CD4-positive, alpha-beta T cell (primary cell): ENCODE measurements around the gene TRPM1. TPM values are rescaled to one million over a fixed set of nuclear protein-coding genes. Genes with fewer than 3 reads are reported as not detected.

ENCODE experiments used
- ATAC-seq: fragments of 200-7000 bp; cut with Tn5 transposase; one replicate; pipeline ENCODE4 v1.10.0; 2022; ENCODE audit warnings: mild to moderate bottlenecking; ENCODE audit not compliant: poor library complexity
- CTCF ChIA-PET: fragments of 350-600 bp; sonication (Branson Sonifier 250); formaldehyde crosslinking; loops from one replicate; lab custom pipeline; 2021; ENCODE audit warnings: antibody characterized with exemption, inconsistent platforms; lab: Charles Lee
- POLR2A ChIA-PET: fragments of 350-600 bp; sonication (Branson Sonifier 250); formaldehyde crosslinking; loops from one replicate; lab custom pipeline; 2021; ENCODE audit warnings: antibody characterized with exemption, inconsistent platforms; lab: Charles Lee
- DNase-seq, 14 experiments: peaks; one replicate each; pipeline ENCODE4 v3.0.0-alpha.2; 2013 to 2020; ENCODE audit warnings: mixed read lengths in 2 of 14
- H3K27ac ChIP-seq, 2 donors: one replicate each; pipeline versions ENCODE4 v1.5.1 to v1.7.0; 2013; ENCODE audit warnings: low read length in 2 of 2, low read depth in 1 of 2, mild to moderate bottlenecking in 1 of 2
- H3K27me3 ChIP-seq, 2 experiments: 1 replicate in 1 of 2; 2 replicates in 1 of 2; pipeline versions ENCODE4 v1.6.1 to v1.7.0; 2013; ENCODE audit warnings: low read length in 2 of 2, control low read depth in 1 of 2, mild to moderate bottlenecking in 1 of 2, moderate library complexity in 1 of 2; ENCODE audit not compliant: insufficient read depth in 2 of 2, control insufficient read depth in 1 of 2
- H3K36me3 ChIP-seq: one replicate; pipeline ENCODE4 v1.6.1; 2013; ENCODE audit warnings: low read length, control low read depth; ENCODE audit not compliant: insufficient read depth
- H3K4me1 ChIP-seq: one replicate; pipeline ENCODE4 v1.6.1; 2013; ENCODE audit warnings: low read length, control low read depth; ENCODE audit not compliant: insufficient read depth
- H3K4me3 ChIP-seq: one replicate; pipeline ENCODE4 v1.5.1; 2013; ENCODE audit warnings: mild to moderate bottlenecking, low read length, moderate library complexity
- H3K9me3 ChIP-seq, 2 experiments: 1 replicate in 1 of 2; 2 replicates in 1 of 2; pipeline versions ENCODE4 v1.6.1 to v1.7.0; 2013; ENCODE audit warnings: low read length in 2 of 2, mild to moderate bottlenecking in 2 of 2, control low read depth in 1 of 2, moderate library complexity in 1 of 2; ENCODE audit not compliant: control insufficient read depth in 1 of 2, insufficient read depth in 1 of 2
- H3K27ac Mint-ChIP-seq: one replicate; pipeline ENCODE4 v1.8.0; 2020; ENCODE audit warnings: mixed read lengths
- H3K27me3 Mint-ChIP-seq: one replicate; pipeline ENCODE4 v1.8.0; 2021; ENCODE audit warnings: mixed read lengths
- H3K36me3 Mint-ChIP-seq: one replicate; pipeline ENCODE4 v1.8.0; 2021; ENCODE audit warnings: low read depth, mixed read lengths
- H3K4me1 Mint-ChIP-seq: one replicate; pipeline ENCODE4 v1.8.0; 2021; ENCODE audit warnings: low read depth, mixed read lengths
- H3K4me3 Mint-ChIP-seq: one replicate; pipeline ENCODE4 v1.8.0; 2020; ENCODE audit warnings: mild to moderate bottlenecking, mixed read lengths
- H3K9me3 Mint-ChIP-seq: one replicate; pipeline ENCODE4 v1.8.0; 2020; ENCODE audit warnings: mixed read lengths
- CTCF ChIP-seq: fragments of 200-600 bp; IDR thresholded peaks from one replicate; pipeline ENCODE4 v1.8.0; 2022; ENCODE audit warnings: antibody characterized with exemption, mild to moderate bottlenecking
- intact Hi-C, 2 experiments: fragments of 100-400 bp; cut with DNase I in 1 of 2; cut with micrococcal nuclease in 1 of 2; formaldehyde crosslinking; loops; one replicate each; pipeline versions ENCODE4 v1.15.1 to v1.9.0; 2023 to 2025; cut with DNase I, micrococcal nuclease
- total RNA-seq, 174 experiments: library from RNA in 2 of 174; stranded (reverse) in 2 of 174; gene quantifications; one replicate each; pipeline ENCODE4 v1.2.3 and lab custom pipeline; 2021 to 2026

The TRPM1 gene
- total RNA-seq, 2 experiments from 2014 or later = not detected

- intact Hi-C loops = no loop called here
- no peaks in the 10 kb centered on the region for H3K36me3 ChIP-seq
- H3K4me1 ChIP-seq = no peaks in the 10 kb centered on the region
- Mint-ChIP-seq H3K27me3 (peaks cover 6% of the 10 kb centered on the region), H3K36me3 (no peaks in the 10 kb centered on the region), H3K4me3 (no peak overlapping the region), H3K4me1 (no peaks in the 10 kb centered on the region), H3K9me3 (no peaks in the 10 kb centered on the region), H3K27ac (no peak overlapping the region)
- H3K27ac ChIP-seq = no peak overlapping the region
- H3K27me3 ChIP-seq = no peaks in the 10 kb centered on the region
- POLR2A ChIA-PET = no interaction called here
- CTCF ChIA-PET = no interaction called here
- DNase-seq (no peak), ATAC-seq (no peak)
- H3K4me3 ChIP-seq = no peak overlapping the region
- no peak for TF ChIP-seq CTCF
- H3K9me3 ChIP-seq = no peaks in the 10 kb centered on the region
Observed at GRCh38 chr15:31049111-31049510, 52.4 kb downstream of the TRPM1 start.

GRCh38 chr15:31047437-31047836 lies 54.1 kb downstream of the TRPM1 start:
- no peaks in the 10 kb centered on the region for H3K36me3 Mint-ChIP-seq
- Histone ChIP-seq H3K4me3 (no peak overlapping the region), H3K27me3 (no peaks in the 10 kb centered on the region), H3K27ac (no peak overlapping the region), H3K36me3 (no peaks in the 10 kb centered on the region), H3K9me3 (no peaks in the 10 kb centered on the region), H3K4me1 (no peaks in the 10 kb centered on the region)
- no peaks in the 10 kb centered on the region for H3K9me3 Mint-ChIP-seq
- H3K4me3 Mint-ChIP-seq = no peak overlapping the region
- ChIA-PET CTCF (no interaction called here), POLR2A (no interaction called here)
- intact Hi-C loops = no loop called here
- H3K4me1 Mint-ChIP-seq = no peaks in the 10 kb centered on the region
- DNase-seq (no peak), ATAC-seq (no peak)
- no peak overlapping the region for H3K27ac Mint-ChIP-seq
- peaks cover 6% of the 10 kb centered on the region for H3K27me3 Mint-ChIP-seq
- no peak for TF ChIP-seq CTCF

GRCh38 chr15:31046759-31047359 lies 54.7 kb downstream of the TRPM1 start:
- no peak overlapping the region for H3K27ac Mint-ChIP-seq
- no peak overlapping the region for H3K27ac ChIP-seq
- no peak for TF ChIP-seq CTCF
- H3K9me3 ChIP-seq = no peaks in the 10 kb centered on the region
- H3K4me1 Mint-ChIP-seq = no peaks in the 10 kb centered on the region
- no peaks in the 10 kb centered on the region for H3K4me1 ChIP-seq
- ATAC-seq (no peak), DNase-seq (no peak)
- no peak overlapping the region for H3K4me3 ChIP-seq
- no peaks in the 10 kb centered on the region for H3K9me3 Mint-ChIP-seq
- CTCF ChIA-PET = no interaction called here
- POLR2A ChIA-PET = no interaction called here
- H3K36me3 ChIP-seq = no peaks in the 10 kb centered on the region
- H3K36me3 Mint-ChIP-seq = no peaks in the 10 kb centered on the region
- H3K27me3 Mint-ChIP-seq = peaks cover 6% of the 10 kb centered on the region
- no peaks in the 10 kb centered on the region for H3K27me3 ChIP-seq
- intact Hi-C loops = no loop called here
- no peak overlapping the region for H3K4me3 Mint-ChIP-seq
